Renal cortex interstitium (tissue), 15 donors: ENCODE data around the gene ZDHHC7. TPM values are rescaled to one million over a fixed set of nuclear protein-coding genes. Genes with fewer than 3 reads are reported as not detected.
"Not testable (repeated sequence)": the region's sequence is repeated elsewhere in the genome, so short reads cannot be mapped to it uniquely, and the experiment has no call there.

ENCODE experiments used
- DNase-seq, 11 donors: peaks; one replicate each; pipeline ENCODE4 v3.0.0-alpha.2; 2013; ENCODE audit warnings: low read depth in 9 of 11, low spot score in 4 of 11; ENCODE audit errors: extremely low read depth in 1 of 11
- long read RNA-seq, 16 experiments: transcript quantifications; one replicate each; lab custom pipeline, GENCODE V29; 2026
- polyA plus RNA-seq, 3 donors: library from polyadenylated mRNA; unstranded; fragments of 120-200 nt; gene quantifications; one replicate each; pipeline ENCODE4 v1.2.1, GENCODE V29; 2013; ENCODE audit not compliant: insufficient read length in 3 of 3

The ZDHHC7 gene
- 10 to 100 TPM; 50.8 to 62.5 (median 59.0) TPM for polyA plus RNA-seq
- long read RNA-seq, donor 1, transcript ZDHHC7-201 (8 exons, 3,442 nt): major isoform, 8 of 9 reads
- long read RNA-seq, donor 1, partial matches to known transcripts: 0 of 9 reads
- long read RNA-seq, donor 1, other reads (novel, unspliced or antisense): 0 of 9 reads
- long read RNA-seq, donor 2, transcript ZDHHC7-201 (8 exons, 3,442 nt): major isoform, 9 of 15 reads
- long read RNA-seq, donor 2, partial matches to known transcripts: 6 of 15 reads
- long read RNA-seq, donor 2, other reads (novel, unspliced or antisense): 0 of 15 reads
- long read RNA-seq, donor 3, transcript ZDHHC7-201 (8 exons, 3,442 nt): major isoform, 13 of 14 reads
- long read RNA-seq, donor 3, partial matches to known transcripts: 0 of 14 reads
- long read RNA-seq, donor 3, other reads (novel, unspliced or antisense): 0 of 14 reads
- long read RNA-seq, donor 4, partial matches to known transcripts: 5 of 10 reads
- long read RNA-seq, donor 4, other reads (novel, unspliced or antisense): 0 of 10 reads
- long read RNA-seq, donor 5: 0 reads
- long read RNA-seq, donor 6, transcript ZDHHC7-201 (8 exons, 3,442 nt): major isoform, 5 of 7 reads
- long read RNA-seq, donor 6, partial matches to known transcripts: 0 of 7 reads
- long read RNA-seq, donor 6, other reads (novel, unspliced or antisense): 0 of 7 reads
- long read RNA-seq, donor 7, transcript ZDHHC7-201 (8 exons, 3,442 nt): major isoform, 12 of 12 reads
- long read RNA-seq, donor 7, partial matches to known transcripts: 0 of 12 reads
- long read RNA-seq, donor 7, other reads (novel, unspliced or antisense): 0 of 12 reads
- long read RNA-seq, donor 8: 0 reads
- long read RNA-seq, donor 9, transcript ZDHHC7-201 (8 exons, 3,442 nt): major isoform, 12 of 22 reads
- long read RNA-seq, donor 9, partial matches to known transcripts: 7 of 22 reads
- long read RNA-seq, donor 9, other reads (novel, unspliced or antisense): 0 of 22 reads
- long read RNA-seq, donor 10, transcript ZDHHC7-201 (8 exons, 3,442 nt): major isoform, 9 of 11 reads
- long read RNA-seq, donor 10, partial matches to known transcripts: 0 of 11 reads
- long read RNA-seq, donor 10, other reads (novel, unspliced or antisense): 0 of 11 reads
- long read RNA-seq, donor 11, transcript ZDHHC7-201 (8 exons, 3,442 nt): major isoform, 8 of 9 reads
- long read RNA-seq, donor 11, partial matches to known transcripts: 0 of 9 reads
- long read RNA-seq, donor 11, other reads (novel, unspliced or antisense): 0 of 9 reads
- long read RNA-seq, donor 12, transcript ZDHHC7-201 (8 exons, 3,442 nt): major isoform, 5 of 14 reads
- long read RNA-seq, donor 12, partial matches to known transcripts: 9 of 14 reads
- long read RNA-seq, donor 12, other reads (novel, unspliced or antisense): 0 of 14 reads
- long read RNA-seq, donor 13: 0 reads
- long read RNA-seq, donor 14, transcript ZDHHC7-201 (8 exons, 3,442 nt): major isoform, 5 of 13 reads
- long read RNA-seq, donor 14, partial matches to known transcripts: 7 of 13 reads
- long read RNA-seq, donor 14, other reads (novel, unspliced or antisense): 0 of 13 reads
- long read RNA-seq, donor 15, partial matches to known transcripts: 0 of 5 reads
- long read RNA-seq, donor 15, other reads (novel, unspliced or antisense): 0 of 5 reads
- long read RNA-seq, donor 16, transcript ZDHHC7-201 (8 exons, 3,442 nt): major isoform, 20 of 22 reads
- long read RNA-seq, donor 16, partial matches to known transcripts: 0 of 22 reads
- long read RNA-seq, donor 16, other reads (novel, unspliced or antisense): 0 of 22 reads

- DNase-seq: peak; percentile 69 to 89 (median 84)
Observed at GRCh38 chr16:85010931-85011845, at the start of gene ZDHHC7. Gene ZDHHC7, minus strand, starts transcription at chr16:85011535. Its CDS starts 20,917 bp downstream, at chr16:84990618.

GRCh38 chr16:85058909-85059308 lies 47.6 kb upstream of the ZDHHC7 start:
- DNase-seq: no peak

- no peak for DNase-seq
Observed at GRCh38 chr16:85057948-85058347, 46.6 kb upstream of the ZDHHC7 start.

- no peak for DNase-seq
Observed at GRCh38 chr16:85057212-85057889, 46.0 kb upstream of the ZDHHC7 start.

GRCh38 chr16:85056211-85056748 lies 44.9 kb upstream of the ZDHHC7 start:
- no peak for DNase-seq

- DNase-seq: no peak
Observed at GRCh38 chr16:85055493-85056210, 44.3 kb upstream of the ZDHHC7 start.

GRCh38 chr16:85054948-85055492 lies 43.7 kb upstream of the ZDHHC7 start:
- no peak for DNase-seq

GRCh38 chr16:85054321-85054720 lies 43.0 kb upstream of the ZDHHC7 start:
- not testable (repeated sequence) for DNase-seq

GRCh38 chr16:85052536-85052935 lies 41.2 kb upstream of the ZDHHC7 start:
- no peak for DNase-seq

GRCh38 chr16:85051683-85052082 lies 40.3 kb upstream of the ZDHHC7 start:
- no peak for DNase-seq

- DNase-seq: no peak
Observed at GRCh38 chr16:85051067-85051581, 39.8 kb upstream of the ZDHHC7 start.

GRCh38 chr16:85049706-85050305 lies 38.5 kb upstream of the ZDHHC7 start:
- no peak for DNase-seq

GRCh38 chr16:85048921-85049562 lies 37.7 kb upstream of the ZDHHC7 start:
- DNase-seq: no peak

- DNase-seq: no peak
Observed at GRCh38 chr16:85047867-85048455, 36.6 kb upstream of the ZDHHC7 start.
